TTC549 (cell line): ENCODE data around the gene ARHGEF10L.
"Not testable (repeated sequence)": the region's sequence is repeated elsewhere in the genome, so short reads cannot be mapped to it uniquely, and the experiment has no call there.

Experiments
- FAIRE-seq: peaks from 2 replicates; lab custom pipeline; 2012; peaks lifted over from hg19 to GRCh38; lab: Jason Lieb, UNC

The ARHGEF10L gene

DNA sequence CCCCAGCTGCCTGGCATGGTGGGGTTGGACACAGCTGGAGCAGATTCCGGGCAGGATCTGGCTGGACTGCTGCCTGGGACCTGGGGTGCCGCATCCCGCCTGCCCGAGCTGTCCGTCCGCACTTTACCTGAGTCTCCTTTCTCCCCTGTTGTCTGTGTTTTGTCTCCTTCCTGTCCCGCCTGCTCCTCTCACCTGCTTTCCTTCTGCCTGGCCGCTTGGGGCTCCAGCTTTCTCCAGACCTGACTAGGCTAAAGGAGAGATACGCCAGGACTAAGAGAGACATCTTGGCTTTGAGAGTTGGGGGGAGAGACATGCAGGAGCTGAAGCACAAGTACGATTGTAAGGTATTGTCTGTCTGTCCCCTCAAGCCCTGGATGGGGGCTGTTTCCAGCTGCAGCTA, 73.3 kb downstream of the ARHGEF10L start:
- FAIRE-seq = no peak

DNA sequence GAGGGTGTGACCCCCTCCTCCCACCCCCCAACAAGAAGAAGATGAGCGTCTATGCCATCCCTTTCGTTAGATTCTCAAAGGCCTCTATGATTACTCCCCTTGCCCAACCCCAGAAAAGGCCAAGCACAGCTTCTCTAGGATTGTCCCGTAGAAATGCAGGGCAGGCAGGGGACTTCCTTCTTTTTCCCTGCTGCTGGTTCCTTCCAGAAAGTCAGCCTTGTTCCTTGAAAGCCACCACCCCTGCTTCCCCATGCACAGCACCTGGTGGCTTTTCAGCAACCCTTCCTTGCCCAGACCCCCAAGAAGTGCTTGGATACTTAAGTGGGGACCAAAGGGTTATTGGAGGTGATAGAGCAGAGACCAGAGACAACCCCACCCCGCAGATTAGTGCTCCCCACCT, 75.1 kb downstream of the ARHGEF10L start:
- FAIRE-seq = no peak

DNA sequence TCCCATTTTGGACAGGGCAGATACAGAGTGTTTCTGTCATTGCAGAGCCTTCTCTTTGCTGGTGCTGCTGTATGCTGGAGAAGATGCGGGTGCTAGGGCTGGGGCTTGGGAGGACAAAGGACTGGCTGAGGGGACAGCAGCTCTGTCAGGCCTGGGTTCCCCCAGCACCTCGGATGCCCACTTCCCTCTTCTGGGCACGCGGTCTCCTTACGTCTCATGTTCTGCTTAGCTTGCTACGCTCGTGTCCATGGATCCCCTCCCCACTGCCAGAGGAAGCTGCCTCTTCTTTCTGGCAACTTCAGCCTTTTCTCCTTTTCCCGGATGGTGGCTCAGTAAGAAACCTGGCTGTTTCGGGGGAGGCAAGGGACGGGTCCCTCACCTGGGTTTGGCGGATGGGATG, 75.7 kb downstream of the ARHGEF10L start:
- no peak for FAIRE-seq

DNA sequence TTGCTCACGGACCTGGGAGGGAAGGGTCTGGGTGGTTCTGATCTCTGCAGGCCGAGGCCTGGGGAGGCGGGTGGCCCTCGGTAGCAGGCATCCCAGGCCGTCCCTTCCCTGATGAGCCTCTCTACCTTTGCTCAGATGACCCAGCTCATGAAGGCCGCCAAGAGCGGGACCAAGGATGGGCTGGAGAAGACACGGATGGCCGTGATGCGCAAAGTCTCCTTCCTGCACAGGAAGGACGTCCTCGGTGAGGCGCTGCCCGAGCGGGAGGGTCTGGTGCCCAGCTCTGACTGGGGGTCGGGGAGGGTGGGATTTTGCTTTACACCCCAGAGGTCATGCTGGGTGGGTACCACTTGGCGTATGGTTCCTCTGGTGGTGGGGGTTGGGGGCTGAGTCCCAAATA, 76.5 kb downstream of the ARHGEF10L start:
- FAIRE-seq = no peak

DNA sequence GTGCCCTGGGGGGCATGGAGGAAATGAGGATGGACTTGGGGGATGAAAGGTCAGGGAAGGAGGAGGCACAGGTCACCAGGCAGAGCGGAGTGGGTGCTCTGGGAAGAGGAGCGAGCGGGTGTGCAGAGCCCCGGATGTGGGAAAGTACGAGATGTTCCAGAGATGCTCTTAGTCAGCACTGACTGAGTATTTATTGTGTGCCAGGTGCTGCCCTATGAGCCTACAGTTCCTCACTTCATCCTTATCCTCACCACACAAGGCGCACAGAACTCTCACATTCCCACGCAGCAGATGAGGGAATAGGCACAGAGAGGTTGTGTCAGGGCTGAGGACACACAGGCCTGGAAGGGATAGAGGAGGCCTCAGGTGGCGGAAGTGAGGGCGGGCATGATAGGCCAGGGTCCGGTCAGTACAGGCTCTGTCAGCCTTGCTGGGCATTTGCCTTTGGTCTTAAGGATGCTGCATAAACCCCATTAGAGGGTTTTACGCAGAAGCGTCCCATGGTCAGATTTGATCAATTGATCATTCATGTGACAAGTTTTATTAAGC, 77.3 kb downstream of the ARHGEF10L start:
- FAIRE-seq = no peak

DNA sequence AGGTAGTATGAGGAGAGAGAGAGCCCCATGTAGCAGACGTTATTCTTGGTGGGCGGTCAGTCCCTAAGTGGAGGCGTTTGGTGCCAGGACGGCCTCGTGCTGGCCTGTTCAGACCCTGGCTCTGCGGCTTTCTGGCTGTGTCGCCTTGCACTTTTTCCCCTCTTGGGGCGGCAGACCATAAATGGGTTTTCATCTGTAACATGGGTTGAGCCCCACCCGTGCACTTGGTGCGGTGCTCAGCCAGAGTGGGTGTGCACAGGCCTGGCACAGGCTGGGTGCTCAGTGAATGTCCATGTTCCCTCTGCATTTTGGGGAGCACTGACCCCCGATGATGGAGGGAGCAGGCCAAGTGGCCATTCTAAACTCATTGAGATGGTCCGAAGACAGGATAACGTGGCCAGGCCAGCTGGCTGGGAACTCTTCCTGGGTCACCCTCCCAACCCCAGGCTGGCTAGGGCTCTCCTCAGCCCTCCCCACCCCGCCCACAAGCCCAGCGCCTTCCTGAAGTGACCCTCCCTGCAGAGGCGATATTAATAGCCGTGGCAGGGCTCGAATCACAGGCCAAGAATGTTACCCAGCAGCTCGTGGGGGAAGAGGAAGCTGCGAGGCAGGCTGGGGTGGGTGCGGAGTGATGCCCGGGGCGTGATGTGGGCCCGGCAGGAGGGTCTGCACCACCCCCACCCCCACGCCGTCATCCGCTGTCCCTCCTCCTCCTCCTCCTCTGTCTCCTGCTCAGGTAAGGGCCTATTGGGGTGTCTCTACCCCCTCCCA, 78.5 kb downstream of the ARHGEF10L start:
- no peak for FAIRE-seq

DNA sequence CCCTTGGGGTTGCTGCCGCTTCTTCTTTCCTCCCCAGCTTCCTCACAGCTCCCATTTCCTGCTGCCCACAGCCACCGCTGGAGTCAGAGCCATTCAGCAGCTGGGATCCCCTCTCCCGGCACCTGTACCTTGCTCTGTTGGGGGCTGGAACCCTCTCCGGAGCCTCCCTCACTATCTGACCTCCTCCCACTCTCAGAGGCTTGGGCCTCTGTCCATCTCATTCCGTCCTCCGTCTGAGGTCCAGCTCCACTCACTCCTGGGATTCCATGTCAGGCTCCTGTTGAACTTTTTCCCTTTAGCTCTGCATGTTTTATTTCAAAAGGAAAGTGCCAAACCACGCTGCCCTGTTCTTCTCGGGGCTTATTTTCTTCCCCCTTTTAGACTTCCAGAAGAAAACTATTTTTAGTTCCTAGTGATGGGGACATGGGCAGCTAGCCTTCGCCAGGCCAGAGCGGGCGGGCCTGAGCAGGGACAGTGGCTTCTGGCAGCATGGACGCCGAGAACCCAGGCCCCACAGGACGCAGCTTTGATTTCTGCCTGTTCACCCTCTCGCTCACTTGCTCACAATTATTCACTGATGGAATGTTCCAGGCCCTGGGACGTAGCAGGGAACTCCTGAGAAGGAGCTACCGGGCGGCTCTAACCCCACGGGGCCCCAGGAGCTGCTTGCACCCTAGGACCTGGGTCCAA, 79.2 kb downstream of the ARHGEF10L start:
- no peak for FAIRE-seq

DNA sequence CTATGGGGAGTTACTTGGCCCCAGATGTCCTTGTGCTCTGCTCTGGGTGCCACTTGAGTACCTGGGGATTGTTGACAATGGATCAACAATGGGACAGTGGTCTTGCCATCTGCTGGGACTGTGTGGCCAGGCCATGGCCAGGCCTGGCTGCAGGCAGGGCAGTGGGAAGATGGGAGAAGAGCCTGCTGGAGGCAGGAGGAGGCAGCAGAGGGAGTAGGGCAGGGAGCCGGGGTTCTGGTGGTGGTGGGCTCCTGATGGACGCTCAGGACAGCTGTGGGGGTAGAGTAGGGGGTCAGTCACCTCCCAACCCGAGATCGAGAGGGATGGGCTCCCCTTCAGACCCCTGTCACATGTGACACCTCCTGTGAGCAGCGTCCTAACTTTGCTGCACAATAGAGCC, 81.0 kb downstream of the ARHGEF10L start:
- FAIRE-seq = no peak

DNA sequence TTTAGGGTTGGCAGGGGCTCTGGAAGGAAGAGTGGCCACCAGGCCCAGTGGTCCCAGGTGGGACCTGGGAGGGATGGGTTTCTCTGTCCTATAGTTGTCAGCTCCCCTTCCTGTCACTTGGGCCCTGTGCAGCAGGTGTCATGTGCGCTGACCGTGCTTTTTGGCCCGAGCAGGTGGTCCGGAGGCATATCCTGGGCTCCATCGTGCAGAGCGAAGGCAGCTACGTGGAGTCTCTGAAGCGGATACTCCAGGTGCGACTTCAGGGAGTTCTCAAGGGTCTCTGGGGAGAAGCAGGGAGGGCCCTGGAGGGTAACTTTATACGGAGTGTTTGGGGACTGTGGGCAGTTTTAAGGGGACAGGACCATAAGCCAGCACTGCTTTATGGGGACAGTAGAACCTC, 82.2 kb downstream of the ARHGEF10L start:
- FAIRE-seq = no peak

DNA sequence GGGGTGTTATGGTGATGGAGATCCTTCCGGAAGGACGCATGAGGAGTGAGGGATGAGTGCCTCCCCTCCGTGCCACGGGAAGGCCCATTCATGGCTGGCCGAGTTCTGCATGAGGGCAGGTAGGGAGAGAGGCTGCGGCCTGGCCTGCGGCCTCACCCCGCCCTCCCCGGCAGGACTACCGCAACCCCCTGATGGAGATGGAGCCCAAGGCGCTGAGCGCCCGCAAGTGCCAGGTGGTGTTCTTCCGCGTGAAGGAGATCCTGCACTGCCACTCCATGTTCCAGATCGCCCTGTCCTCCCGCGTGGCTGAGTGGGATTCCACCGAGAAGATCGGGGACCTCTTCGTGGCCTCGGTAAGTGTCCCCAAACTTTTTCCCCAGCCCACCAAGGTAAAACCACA, 83.3 kb downstream of the ARHGEF10L start:
- FAIRE-seq = no peak

DNA sequence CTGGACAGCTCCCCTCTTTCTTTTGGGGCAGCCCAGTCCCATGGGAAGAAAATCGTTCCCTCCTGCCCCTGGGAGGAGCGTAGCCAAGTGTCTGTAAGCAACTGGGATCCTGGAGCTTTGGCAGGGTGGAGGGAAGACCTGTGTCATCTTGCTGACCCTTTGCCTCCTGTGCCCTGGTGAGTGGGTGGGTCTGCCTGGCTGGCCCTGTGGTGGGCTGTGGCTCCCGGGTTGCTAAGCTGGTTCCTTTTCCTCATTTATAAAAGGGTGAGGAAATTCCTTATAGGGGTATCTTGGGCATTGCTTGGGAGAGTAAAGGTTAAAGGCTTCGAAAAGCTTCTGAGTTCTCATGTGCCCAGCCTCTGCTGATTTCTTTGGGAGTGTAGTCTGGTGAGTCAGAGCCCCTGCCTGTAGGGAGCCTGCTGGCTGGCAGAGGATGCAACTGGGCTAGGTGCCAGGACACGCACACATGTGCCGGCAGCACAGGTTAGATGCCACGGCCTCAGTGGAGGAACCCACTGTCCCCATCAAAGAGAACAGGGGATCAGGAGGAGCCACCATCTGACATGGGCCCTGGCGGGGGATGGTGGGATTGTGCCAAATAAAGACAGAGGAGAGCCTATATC, 85.2 kb downstream of the ARHGEF10L start:
- no peak for FAIRE-seq

DNA sequence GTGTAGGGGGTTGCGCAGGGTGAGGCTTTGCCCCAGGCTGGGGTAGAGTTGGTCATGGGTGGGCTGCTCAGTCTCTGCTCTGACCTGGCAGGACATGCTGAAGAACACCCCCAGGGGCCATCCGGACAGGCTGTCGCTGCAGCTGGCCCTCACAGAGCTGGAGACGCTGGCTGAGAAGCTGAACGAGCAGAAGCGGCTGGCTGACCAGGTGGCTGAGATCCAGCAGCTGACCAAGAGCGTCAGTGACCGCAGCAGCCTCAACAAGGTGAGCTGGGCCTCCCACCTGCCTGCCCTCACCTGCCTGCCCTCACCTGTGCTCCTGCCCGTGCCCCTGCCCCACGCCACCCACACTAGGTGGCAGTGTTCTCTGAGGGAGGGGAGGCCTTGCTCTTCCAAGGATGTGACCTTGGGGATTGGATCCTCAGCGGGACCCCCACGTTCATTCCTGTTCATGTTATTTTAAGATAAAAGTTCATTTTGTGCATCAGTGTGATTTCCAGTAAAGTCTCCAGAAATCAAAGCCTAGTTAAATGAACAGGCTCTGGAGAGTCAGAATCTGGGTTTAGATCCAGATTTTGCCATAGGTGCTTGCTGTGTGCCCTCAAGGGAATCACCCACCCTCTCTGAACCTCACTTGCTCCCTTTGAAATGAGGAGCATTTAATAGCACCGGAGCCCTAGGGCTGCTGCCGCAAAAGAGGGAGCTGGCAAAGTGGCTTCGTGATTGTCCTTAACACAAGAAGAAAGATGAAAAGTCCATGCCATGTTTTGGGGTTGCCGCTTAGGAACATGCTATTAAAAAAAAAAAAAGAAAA, 87.9 kb downstream of the ARHGEF10L start:
- FAIRE-seq = no peak

DNA sequence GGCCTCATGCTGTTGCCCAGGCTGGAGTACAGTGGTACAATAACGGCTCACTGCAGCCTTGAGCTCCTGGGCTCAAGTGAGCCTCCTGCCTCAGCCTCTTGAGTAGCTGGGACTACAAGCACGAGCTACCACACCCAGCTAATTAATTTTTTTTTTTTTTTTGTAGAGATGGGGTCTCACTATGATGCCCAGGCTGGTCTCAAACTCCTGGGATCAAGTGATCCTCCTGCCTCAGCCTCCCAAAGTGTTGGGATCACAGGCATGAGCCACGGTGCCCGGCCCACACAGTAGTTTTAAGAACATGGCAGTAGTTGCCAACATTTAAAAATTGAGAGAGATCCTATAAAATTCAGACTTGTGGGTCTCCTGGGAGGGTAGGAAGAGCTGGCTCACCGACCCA, 89.5 kb downstream of the ARHGEF10L start:
- not testable (repeated sequence) for FAIRE-seq

DNA sequence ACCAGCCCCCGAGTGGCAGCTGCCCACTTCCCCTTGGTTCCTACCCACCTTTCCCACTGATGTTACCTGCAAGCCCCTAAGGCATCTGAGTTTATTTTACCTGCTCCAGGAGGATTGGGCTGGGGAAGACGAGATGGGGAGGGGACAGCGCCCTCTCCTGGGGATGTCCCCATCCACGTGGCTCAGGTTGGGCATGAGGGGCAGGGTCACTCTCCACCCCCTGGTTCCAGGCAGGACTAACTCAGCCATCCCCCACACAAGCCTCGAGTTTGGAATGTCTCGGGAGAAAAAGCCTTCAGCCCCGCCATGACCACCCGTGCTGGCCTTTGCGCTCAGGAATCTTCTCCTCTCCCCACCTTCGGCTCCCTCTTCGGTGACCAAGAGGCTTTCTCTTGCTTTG, 90.0 kb downstream of the ARHGEF10L start:
- FAIRE-seq = no peak

DNA sequence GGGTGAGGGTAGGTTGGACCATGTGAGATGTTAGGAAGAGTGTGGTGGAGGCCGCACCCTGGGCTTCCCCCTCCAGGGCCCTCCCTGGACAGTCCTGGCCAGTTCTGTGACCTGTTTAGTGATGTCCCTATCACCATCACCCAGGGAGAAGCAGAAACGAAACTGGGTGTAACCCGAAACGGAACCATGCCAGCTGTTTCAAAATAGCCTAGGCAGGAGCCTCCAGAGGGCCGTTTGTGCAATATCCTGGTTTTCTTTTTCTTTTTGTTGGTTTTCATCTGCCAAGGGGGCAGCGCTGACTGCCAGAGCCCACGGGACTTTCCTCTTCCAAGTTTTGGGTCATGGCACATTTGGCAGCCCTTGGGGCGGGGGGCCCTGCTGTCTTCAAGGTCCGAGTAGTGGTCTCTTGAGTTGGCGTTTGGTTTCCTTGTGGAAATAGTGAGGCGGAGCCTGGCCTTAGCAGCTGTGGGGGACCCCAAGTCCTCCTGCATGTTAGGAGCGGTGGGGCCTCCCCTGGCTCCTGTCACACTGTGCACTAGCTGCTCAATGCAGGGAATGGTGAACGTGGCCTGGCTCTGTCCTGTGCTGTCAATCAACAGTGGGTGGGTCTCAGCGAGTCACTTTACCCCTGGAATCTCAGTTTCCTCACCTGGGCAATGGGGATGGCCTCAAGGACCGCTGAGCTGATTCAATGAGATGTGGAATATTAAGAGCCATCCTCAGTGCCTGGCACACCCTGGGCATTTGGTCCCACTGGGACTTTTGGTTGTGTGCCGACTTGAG, 90.7 kb downstream of the ARHGEF10L start:
- FAIRE-seq = no peak

DNA sequence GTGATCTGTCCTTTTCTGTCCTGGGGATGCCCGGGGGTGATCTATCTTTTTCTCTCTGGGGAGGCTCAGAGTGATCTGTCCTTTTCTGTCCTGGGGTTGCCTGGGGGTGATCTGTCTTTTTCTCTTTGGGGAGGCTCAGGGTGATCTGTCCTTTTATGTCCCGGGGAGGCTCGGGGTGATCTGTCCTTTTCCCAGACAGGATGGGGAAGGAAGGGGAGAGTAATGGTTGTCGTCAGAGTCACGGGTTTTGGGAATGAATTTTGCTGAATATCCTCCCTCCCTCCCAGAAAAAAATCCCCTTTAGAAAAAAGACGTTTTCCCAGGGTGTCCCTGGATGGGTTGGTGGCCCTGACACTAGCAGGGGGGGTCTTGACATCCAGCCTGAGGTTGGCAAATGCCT, 91.5 kb downstream of the ARHGEF10L start:
- no peak for FAIRE-seq

DNA sequence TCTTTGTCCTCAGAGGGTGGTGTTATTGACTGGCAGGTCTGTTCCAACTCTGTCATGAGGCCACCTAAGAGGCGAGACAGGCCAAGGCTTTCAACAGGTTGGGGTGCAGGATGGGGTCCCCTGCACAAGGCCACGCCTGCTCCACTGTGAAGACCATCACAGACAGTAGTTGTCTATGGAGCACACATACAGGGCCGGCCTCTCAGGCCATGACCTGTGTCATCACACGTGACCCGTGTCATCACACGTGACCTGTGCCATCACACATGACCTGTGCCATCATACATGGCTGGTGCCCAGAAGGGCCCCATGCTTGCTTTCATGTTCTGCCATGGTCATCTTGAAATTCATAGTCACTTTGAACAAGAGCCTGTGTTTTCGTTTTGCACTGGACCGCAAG, 91.9 kb downstream of the ARHGEF10L start:
- FAIRE-seq = no peak

DNA sequence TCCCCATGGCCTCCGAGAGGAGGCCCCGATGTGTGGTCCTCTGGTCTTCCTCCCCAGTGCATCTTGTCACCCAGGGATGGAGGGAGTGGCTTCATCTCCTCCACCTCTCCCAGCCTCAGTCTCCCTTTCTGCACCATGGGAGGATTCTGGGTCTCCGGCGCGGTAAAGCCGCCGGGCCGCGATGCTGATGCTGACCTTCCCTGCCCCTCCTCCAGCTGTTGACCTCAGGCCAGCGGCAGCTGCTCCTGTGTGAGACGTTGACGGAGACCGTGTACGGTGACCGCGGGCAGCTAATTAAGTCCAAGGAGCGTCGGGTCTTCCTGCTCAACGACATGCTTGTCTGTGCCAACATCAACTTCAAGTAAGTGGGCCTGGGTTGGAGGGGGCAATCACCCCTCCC, 92.6 kb downstream of the ARHGEF10L start:
- FAIRE-seq = no peak

DNA sequence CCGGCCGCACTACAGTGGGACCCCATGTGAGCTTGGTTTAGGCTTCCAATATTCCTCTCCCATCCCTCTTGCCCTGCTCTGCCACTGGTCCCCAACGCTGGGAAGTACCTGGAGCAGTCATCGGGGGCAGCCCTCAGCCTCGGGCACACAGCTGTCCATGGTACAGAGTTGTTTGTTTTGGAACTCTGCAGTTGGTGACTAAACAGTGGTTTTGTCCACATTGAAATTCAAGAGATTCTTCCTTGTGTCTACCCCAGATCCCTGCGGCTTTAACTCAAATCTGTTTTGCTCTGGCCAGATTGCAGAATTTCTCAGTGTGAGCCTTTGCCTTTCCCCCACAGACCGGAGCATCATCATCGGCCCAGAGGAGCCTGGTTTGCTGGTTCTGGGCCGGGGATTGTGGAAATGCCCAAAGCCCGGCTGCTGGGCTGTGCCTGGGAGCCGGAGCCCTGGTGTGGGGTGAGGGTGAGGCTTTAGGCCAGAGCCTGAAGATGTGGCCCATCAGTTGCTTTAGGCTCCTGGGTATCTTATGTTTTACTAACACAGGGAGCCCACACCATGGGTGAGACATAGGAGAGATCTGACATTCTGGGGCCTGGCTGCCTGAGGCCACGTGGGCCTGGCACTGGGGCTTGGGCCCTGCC, 93.2 kb downstream of the ARHGEF10L start:
- no peak for FAIRE-seq

DNA sequence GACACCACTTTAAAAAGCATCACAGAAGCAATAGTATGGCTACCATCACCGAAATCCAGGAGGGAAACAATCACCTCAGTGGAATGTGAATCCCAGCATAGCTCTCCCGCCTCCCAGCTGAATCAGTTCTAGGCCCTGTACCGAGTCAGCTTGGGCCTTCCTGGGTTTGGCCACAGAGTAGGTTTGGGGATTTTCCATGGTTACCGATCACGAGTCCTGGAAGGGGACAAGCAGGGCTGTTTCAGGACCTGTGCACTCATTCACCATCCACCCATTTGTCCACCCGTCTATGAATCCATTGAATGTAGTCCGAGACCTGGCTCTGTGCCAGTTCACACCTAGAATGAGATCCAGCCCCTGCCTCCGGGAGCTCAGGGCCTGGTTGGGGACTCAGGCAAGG, 94.2 kb downstream of the ARHGEF10L start:
- FAIRE-seq = no peak

DNA sequence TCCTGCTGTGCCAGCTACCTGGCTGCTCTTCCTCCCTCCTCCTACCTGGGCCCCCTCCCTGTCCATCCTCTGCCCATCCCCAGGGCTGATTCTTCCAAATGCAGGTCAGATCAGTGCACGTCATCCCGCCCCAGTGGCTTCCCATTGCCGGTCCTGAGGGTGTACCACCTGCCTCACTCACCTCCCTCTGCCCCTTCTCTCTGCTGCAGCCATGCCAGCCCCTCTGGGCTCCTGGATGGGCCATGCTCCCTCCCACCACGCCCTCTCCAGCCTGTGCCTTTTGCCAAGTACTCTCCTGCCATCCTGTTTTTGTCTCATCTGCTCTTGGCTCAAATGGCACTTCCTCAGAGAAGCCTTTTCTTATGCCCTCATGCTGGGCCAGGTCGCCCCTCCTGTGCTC, 95.8 kb downstream of the ARHGEF10L start:
- no peak for FAIRE-seq
